Measurements from ENCODE around the gene CFAP410.

CFAP410 gene

DNA sequence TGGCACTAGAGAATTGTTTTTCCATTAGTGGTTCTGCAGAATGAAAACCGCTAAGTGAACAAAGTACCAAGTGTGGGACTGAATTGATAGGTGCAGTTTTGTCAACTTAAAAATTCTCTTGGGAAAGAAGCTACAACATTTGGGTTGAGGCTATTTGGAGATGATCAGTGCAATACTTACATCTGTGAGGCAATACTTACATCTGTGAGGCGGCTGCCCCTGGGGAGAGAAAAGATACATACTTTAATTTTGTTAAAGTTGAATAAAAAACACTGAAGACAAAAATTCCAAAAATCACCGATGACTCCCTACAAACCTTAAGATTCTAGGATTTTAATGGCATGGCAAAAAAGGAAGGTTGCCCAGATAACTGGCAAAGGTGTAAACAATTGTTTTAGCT lies 1.7 kb downstream of the CFAP410 start:
- TF ChIP-seq MYC (IDR thresholded peaks at IDR 0.05; ENCODE audit: low read depth, low read length) (no peak), POLR2A (IDR thresholded peaks at IDR 0.05; ENCODE audit: extremely low read depth, insufficient read length) (no peak)
- TF ChIP-seq, protein P1, sequence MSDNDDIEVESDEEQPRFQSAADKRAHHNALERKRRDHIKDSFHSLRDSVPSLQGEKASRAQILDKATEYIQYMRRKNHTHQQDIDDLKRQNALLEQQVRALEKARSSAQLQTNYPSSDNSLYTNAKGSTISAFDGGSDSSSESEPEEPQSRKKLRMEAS (IDR thresholded peaks at IDR 0.05; ENCODE audit: low read depth, low read length) = no peak
- TF ChIP-seq, protein P2, sequence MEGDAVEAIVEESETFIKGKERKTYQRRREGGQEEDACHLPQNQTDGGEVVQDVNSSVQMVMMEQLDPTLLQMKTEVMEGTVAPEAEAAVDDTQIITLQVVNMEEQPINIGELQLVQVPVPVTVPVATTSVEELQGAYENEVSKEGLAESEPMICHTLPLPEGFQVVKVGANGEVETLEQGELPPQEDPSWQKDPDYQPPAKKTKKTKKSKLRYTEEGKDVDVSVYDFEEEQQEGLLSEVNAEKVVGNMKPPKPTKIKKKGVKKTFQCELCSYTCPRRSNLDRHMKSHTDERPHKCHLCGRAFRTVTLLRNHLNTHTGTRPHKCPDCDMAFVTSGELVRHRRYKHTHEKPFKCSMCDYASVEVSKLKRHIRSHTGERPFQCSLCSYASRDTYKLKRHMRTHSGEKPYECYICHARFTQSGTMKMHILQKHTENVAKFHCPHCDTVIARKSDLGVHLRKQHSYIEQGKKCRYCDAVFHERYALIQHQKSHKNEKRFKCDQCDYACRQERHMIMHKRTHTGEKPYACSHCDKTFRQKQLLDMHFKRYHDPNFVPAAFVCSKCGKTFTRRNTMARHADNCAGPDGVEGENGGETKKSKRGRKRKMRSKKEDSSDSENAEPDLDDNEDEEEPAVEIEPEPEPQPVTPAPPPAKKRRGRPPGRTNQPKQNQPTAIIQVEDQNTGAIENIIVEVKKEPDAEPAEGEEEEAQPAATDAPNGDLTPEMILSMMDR (IDR thresholded peaks at IDR 0.05; ENCODE audit: low read depth, low read length) = no peak
- H3K4me3 ChIP-seq (ENCODE audit: low read depth, low read length) = no peak overlapping the region
- peak; percentile 34 for DNase-seq (ENCODE audit: low read depth)

DNA sequence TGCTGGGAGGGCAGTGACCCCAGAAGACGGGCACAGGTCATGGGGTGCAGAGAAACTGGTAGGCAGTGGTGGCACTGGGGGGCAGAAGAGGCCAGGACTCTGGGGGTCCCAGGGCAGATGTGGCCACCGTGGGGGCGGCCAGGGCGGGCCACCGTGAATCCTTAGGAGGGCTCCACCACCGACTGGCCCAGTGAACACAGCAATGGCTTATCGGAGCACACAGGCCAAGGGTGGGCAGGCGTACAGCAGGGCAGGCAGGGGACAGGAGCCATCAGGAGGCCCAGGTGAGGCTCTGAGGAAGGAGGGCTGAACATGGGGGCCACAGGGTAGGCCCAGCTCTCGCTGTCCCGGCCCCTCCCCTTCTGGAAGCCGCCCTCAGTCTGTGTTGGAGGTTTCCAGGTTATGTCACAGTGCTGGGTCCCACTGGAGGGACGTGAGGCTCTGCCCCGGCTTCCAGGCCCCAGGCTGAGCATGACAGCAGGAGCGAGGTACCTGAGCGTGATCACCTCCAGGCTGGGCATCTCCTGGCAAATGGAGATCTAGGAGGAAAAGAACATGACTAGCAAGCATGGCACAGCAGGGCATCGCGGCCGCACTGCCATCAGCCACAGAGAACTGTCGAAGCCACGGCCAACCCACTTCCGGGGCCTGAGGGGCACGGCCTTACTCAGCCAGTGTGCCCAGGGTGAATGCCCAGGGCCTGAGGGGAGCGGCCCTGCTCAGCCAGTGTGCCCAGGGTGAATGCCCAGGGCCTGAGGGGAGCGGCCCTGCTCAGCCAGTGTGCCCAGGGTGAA lies 3.7 kb downstream of the CFAP410 start:
- no peak for TF ChIP-seq POLR2A (IDR thresholded peaks at IDR 0.05; ENCODE audit: extremely low read depth, insufficient read length)
- TF ChIP-seq, protein P1 (IDR thresholded peaks at IDR 0.05; ENCODE audit: low read depth, low read length) = no peak
- TF ChIP-seq, protein P2 (IDR thresholded peaks at IDR 0.05; ENCODE audit: low read depth, low read length) = no peak
- H3K4me3 ChIP-seq (ENCODE audit: low read depth, low read length) = no peak overlapping the region
- no peak for DNase-seq (ENCODE audit: low read depth)

DNA sequence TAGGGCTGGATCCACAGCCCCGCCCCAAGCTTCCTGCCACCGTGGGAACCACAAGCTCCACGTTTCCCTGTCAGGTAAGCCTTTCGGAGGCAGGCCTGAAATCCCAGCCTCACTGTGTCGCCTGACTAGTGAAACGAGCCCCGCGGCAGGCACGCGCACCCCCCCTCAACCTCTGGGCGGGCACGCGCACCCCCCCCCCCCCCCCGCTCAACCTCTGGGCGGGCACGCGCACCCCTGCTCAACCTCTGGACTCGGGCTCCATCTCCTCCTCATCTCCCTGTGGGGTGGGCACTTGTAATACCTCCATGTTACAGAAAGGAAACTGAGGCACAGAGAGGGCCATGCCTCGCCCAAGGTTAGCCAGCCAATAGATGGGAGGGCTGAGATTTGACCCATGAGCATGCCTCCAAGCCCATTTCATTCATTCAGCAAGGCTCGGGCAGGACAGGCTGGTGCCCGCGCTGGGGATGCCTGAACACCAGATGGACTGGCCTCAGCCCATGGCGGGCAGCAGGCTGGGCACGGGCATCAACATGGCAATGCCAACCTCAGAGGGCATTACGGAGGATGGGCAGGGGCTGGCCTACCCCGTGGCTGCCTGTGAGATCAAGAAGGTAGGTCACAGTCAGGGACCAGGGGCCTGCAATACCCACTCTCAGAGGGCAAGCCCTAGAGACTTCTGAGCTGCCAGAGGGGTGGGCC lies 4.7 kb downstream of the CFAP410 start:
- TF ChIP-seq, protein P1 (IDR thresholded peaks at IDR 0.05; ENCODE audit: low read depth, low read length) = no peak
- TF ChIP-seq POLR2A (IDR thresholded peaks at IDR 0.05; ENCODE audit: extremely low read depth, insufficient read length) (no peak), MYC (IDR thresholded peaks at IDR 0.05; ENCODE audit: low read depth, low read length) (no peak)
- TF ChIP-seq, protein P2 (IDR thresholded peaks at IDR 0.05; ENCODE audit: low read depth, low read length) = no peak
- no peak for DNase-seq (ENCODE audit: low read depth)
- no peak overlapping the region for H3K4me3 ChIP-seq (ENCODE audit: low read depth, low read length)

DNA sequence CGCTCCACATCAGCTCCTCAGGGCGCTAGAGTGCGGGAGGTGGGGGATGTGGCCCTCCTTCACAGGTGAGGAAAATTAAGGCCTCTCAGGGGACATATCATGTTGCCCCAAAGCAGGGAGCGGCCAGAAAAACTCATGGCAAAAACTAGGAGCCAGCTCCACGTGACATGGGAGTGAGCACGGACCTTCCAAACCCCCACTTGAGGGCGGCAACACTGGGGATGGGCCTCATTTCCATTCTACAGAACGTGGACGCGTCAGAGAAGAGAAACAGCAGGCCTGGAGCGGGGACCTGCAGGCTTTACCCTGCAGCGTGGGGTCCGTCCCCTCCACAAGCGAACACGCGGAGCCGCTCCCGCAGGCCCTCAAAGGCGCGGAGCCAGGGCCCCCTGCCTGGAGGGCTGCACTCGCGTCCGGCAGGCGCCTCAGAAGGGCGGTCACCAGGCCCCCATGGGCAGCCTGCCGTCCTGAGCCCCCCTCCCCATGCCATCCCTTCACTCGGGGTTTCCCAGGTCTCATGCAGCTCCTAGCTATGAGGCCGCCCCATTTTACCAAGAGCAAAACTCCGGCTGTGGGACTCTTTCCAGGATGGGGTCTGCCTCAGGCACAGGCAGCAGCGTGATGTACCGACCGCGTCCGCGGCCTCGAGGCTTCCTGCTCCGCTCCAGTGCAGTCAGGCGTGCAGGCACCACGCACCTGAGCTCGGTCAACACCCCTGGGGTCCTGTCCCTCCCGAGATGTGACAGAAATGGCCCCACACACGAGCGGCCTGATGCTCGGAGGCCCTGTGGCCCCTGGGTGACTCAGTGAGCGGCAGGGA lies 5.5 kb downstream of the CFAP410 start:
- no peak for DNase-seq (ENCODE audit: low read depth)
- H3K4me3 ChIP-seq (ENCODE audit: low read depth, low read length) = no peak overlapping the region
- TF ChIP-seq, protein P2 (IDR thresholded peaks at IDR 0.05; ENCODE audit: low read depth, low read length) = no peak
- TF ChIP-seq MYC (IDR thresholded peaks at IDR 0.05; ENCODE audit: low read depth, low read length) (no peak), POLR2A (IDR thresholded peaks at IDR 0.05; ENCODE audit: extremely low read depth, insufficient read length) (no peak)
- TF ChIP-seq, protein P1 (IDR thresholded peaks at IDR 0.05; ENCODE audit: low read depth, low read length) = no peak

DNA sequence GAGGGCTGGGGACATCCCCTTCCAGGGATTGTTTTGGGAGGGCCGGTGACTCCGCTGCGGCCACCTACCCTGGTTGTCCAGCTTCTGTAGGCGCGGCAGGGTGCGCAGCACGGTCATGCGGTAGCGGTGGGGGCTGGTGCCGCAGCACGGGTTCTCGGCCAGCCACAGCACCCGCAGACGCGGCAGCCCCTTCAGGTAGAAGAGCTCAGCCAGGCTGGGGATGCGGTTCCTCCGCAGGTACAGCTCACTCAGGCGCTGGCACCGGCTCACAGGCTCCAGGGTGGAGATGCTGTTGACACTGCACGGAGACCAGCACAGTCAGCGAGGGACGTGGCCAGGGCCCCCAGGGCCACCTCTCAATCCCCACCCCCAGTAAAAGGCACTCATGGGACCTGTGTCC lies 6.2 kb downstream of the CFAP410 start:
- no peak overlapping the region for H3K4me3 ChIP-seq (ENCODE audit: low read depth, low read length)
- DNase-seq (ENCODE audit: low read depth) = no peak
- TF ChIP-seq, protein P1 (IDR thresholded peaks at IDR 0.05; ENCODE audit: low read depth, low read length) = no peak
- TF ChIP-seq, protein P2 (IDR thresholded peaks at IDR 0.05; ENCODE audit: low read depth, low read length) = no peak
- TF ChIP-seq MYC (IDR thresholded peaks at IDR 0.05; ENCODE audit: low read depth, low read length) = no peak
- no peak for TF ChIP-seq POLR2A (IDR thresholded peaks at IDR 0.05; ENCODE audit: extremely low read depth, insufficient read length)
